GM23248 (cell line): ENCODE results near the gene SLC12A9.

Experiments used
- EZH2 ChIP-seq: fragments of 200-600 bp; sonication (generic); IDR thresholded peaks from 2 replicates; pipeline ENCODE4 v1.6.1; 2018; ENCODE audit warnings: antibody characterized with exemption, mild to moderate bottlenecking; ENCODE audit not compliant: insufficient read depth, poor library complexity, severe bottlenecking
- EZH2phosphoT487 ChIP-seq: fragments of 200-600 bp; sonication (generic); IDR thresholded peaks from 2 replicates; pipeline ENCODE4 v1.6.1; 2018; ENCODE audit warnings: antibody characterized with exemption, moderate library complexity, mild to moderate bottlenecking, low read depth; ENCODE audit not compliant: insufficient read depth

DNA sequence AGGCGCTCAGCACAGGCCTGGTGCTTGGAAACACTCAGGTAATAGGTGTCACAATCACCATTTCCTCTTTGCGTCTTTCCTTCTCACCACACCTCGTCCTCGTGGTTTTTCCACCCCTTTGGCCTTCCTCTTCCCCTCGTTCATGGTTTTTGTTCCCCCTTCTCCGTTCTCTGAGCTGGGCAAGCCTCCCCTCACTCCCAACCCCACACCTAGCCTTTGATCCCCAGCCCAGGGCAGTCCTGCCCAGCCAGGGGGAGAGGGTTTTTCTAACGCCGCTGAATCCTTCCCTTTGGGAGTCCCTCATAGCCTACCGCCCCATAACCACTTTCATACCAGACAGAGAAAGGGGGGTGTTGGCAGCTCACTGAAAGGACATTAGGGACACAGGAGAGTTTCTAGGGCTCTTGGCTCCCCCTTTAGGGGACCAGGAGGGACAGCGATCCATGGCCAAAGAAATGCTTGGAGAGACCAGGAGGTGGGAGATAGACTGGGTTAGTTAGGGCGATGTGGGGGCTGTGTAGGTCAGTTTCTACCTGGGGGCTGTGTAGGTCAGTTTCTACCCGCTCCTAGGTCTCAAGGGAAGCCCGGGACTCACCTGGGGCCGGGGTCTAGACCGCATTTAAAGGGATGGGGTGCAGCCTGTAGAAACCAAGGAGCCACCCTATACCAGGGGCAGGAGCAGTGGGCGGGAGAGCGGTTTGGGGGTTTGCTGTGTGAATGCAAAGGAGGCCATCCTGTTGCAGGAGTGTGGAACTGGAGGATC is 26.6 kb upstream of the SLC12A9 start:
- TF ChIP-seq EZH2: no peak
- no peak for TF ChIP-seq EZH2phosphoT487
